SK-N-SH (cell line): Measurements from ENCODE around the gene PILRB. TPM values are rescaled to one million over a fixed set of nuclear protein-coding genes. Genes with fewer than 3 reads are reported as not detected.

Source experiments
- CTCF ChIA-PET: fragments of 300-600, 350-600 bp; formaldehyde crosslinking; extraction: SDS; loops from one replicate; lab custom pipeline; 2021; lab: Yijun Ruan, JAX
- POLR2A ChIA-PET: fragments of 350-600 bp; sonication (Branson Sonifier 250); formaldehyde crosslinking; extraction: SDS; loops from one replicate; lab custom pipeline; 2020; ENCODE audit warnings: antibody characterized with exemption, inconsistent platforms; lab: Yijun Ruan, JAX
- DNase-seq: peaks from one replicate; pipeline ENCODE4 v3.0.0; 2012
- H2AFZ ChIP-seq: fragments of 200-600 bp; sonication (generic); 2 replicates; pipeline ENCODE4 v1.8.1; 2016; ENCODE audit warnings: antibody characterized with exemption, mild to moderate bottlenecking, low read depth
- H3F3A ChIP-seq: fragments of 200-600 bp; sonication (generic); replicated peaks from 2 replicates; pipeline ENCODE3; 2016; ENCODE audit warnings: antibody characterized with exemption, mild to moderate bottlenecking; ENCODE audit not compliant: insufficient read depth
- H3K27ac ChIP-seq, 2 experiments: fragments of 200-500 bp in 1 of 2; fragments of 200-600 bp in 1 of 2; sonication (Bioruptor generic) in 1 of 2; sonication (generic), shearing (Covaris generic) in 1 of 2; 2 replicates each; pipeline versions ENCODE4 v1.5.1 to v1.6.1; 2014 to 2016; ENCODE audit warnings: low read depth in 2 of 2, inconsistent platforms in 1 of 2, low read length in 1 of 2, mild to moderate bottlenecking in 1 of 2, mixed read lengths in 1 of 2
- H3K27me3 ChIP-seq: fragments of 200-600 bp; sonication (generic), shearing (Covaris generic); 2 replicates; pipeline ENCODE4 v1.6.1; 2016; ENCODE audit warnings: mixed run types; ENCODE audit not compliant: insufficient read depth
- H3K36me3 ChIP-seq, 2 experiments: fragments of 200-500 bp in 1 of 2; fragments of 200-600 bp in 1 of 2; sonication (Bioruptor generic) in 1 of 2; sonication (generic) in 1 of 2; replicated peaks in 1 of 2; 2 replicates each; pipeline versions ENCODE3 to v1.5.1; 2014 to 2016; ENCODE audit warnings: low read length in 1 of 2, mild to moderate bottlenecking in 1 of 2; ENCODE audit not compliant: insufficient read depth in 2 of 2, control insufficient read depth in 1 of 2
- H3K4me1 ChIP-seq, 2 experiments: fragments of 200-500 bp in 1 of 2; fragments of 200-600 bp in 1 of 2; sonication (Bioruptor generic) in 1 of 2; sonication (generic), shearing (Covaris generic) in 1 of 2; 2 replicates each; pipeline versions ENCODE4 v1.5.1 to v1.6.1; 2014 to 2016; ENCODE audit warnings: low read depth in 1 of 2, low read length in 1 of 2, mixed run types in 1 of 2; ENCODE audit not compliant: insufficient read depth in 2 of 2, control insufficient read depth in 1 of 2
- H3K4me2 ChIP-seq: fragments of 200-600 bp; sonication (generic), shearing (Covaris generic); 2 replicates; pipeline ENCODE4 v1.6.1; 2017; ENCODE audit warnings: mixed run types
- H3K4me3 ChIP-seq, 2 experiments: fragments of 200-500 bp in 1 of 2; fragments of 200-600 bp in 1 of 2; sonication (Bioruptor generic) in 1 of 2; sonication (generic), shearing (Covaris generic) in 1 of 2; 2 replicates each; pipeline versions ENCODE4 v1.5.1 to v1.8.1; 2014 to 2016; ENCODE audit warnings: low read depth in 2 of 2, inconsistent platforms in 1 of 2, low read length in 1 of 2, mild to moderate bottlenecking in 1 of 2, mixed read lengths in 1 of 2, moderate library complexity in 1 of 2
- H3K79me2 ChIP-seq: fragments of 200-600 bp; sonication (generic); 2 replicates; pipeline ENCODE4 v1.8.1; 2017; ENCODE audit warnings: mild to moderate bottlenecking; ENCODE audit not compliant: insufficient read depth
- H3K9ac ChIP-seq: fragments of 200-600 bp; sonication (generic); 2 replicates; pipeline ENCODE4 v1.6.1; 2017; ENCODE audit warnings: mixed run types
- H3K9me2 ChIP-seq: fragments of 200-600 bp; sonication (generic); 2 replicates; pipeline ENCODE4 v1.6.1; 2017; ENCODE audit warnings: mixed run types
- H3K9me3 ChIP-seq: fragments of 200-600 bp; sonication (generic); 2 replicates; pipeline ENCODE4 v1.6.1; 2017; ENCODE audit warnings: mixed run types, mild to moderate bottlenecking, moderate library complexity
- H4K20me1 ChIP-seq: fragments of 200-600 bp; sonication (generic); 2 replicates; pipeline ENCODE4 v1.6.1; 2017; ENCODE audit warnings: mild to moderate bottlenecking, mixed run types; ENCODE audit not compliant: insufficient read depth
- CHD2 ChIP-seq: fragments of 150-350 bp; IDR thresholded peaks from 2 replicates; pipeline ENCODE4 v1.6.1; 2018; ENCODE audit warnings: low read length; ENCODE audit not compliant: partially characterized antibody
- ELF1 ChIP-seq: IDR thresholded peaks from 2 replicates; pipeline ENCODE4 v1.4.0; 2012
- EP300 ChIP-seq, 2 experiments: IDR thresholded peaks; 2 replicates each; pipeline versions ENCODE4 v1.4.0 to v1.6.1; 2012; ENCODE audit warnings: borderline replicate concordance in 1 of 2, low read depth in 1 of 2, low read length in 1 of 2
- EZH2phosphoT487 ChIP-seq: fragments of 200-600 bp; sonication (generic); IDR thresholded peaks from 2 replicates; pipeline ENCODE4 v1.6.1; 2017; ENCODE audit warnings: low read depth, mixed run types, mild to moderate bottlenecking, antibody characterized with exemption, moderate library complexity, borderline replicate concordance
- FOSL2 ChIP-seq: IDR thresholded peaks from 2 replicates; pipeline ENCODE4 v1.4.0; 2012; ENCODE audit warnings: low read depth, mild to moderate bottlenecking, moderate library complexity, borderline replicate concordance
- FOXM1 ChIP-seq: IDR thresholded peaks from 2 replicates; pipeline ENCODE4 v1.4.0; 2012; ENCODE audit warnings: low read depth, mild to moderate bottlenecking
- JUND ChIP-seq: IDR thresholded peaks from 2 replicates; pipeline ENCODE4 v1.4.0; 2012
- MEF2A ChIP-seq: IDR thresholded peaks from 2 replicates; pipeline ENCODE4 v1.4.0; 2012; ENCODE audit warnings: low read depth, borderline replicate concordance
- MXI1 ChIP-seq: IDR thresholded peaks from 2 replicates; pipeline ENCODE4 v1.6.1; 2012; ENCODE audit warnings: mild to moderate bottlenecking, low read depth, low read length, improper control_type of control experiment
- NRF1 ChIP-seq: IDR thresholded peaks from 2 replicates; pipeline ENCODE4 v1.6.1; 2012; ENCODE audit warnings: low read depth, mild to moderate bottlenecking, low read length
- POLR2AphosphoS5 ChIP-seq: IDR thresholded peaks from 2 replicates; pipeline ENCODE4 v1.6.1; 2012; ENCODE audit warnings: low read depth, low read length
- RAD21 ChIP-seq: IDR thresholded peaks from 2 replicates; pipeline ENCODE4 v1.6.1; 2012; ENCODE audit warnings: mild to moderate bottlenecking, low read length
- RCOR1 ChIP-seq: fragments of 150-350 bp; IDR thresholded peaks from 2 replicates; pipeline ENCODE4 v1.6.1; 2017; ENCODE audit warnings: antibody characterized with exemption, low read length
- RXRA ChIP-seq: IDR thresholded peaks from 2 replicates; pipeline ENCODE4 v1.4.0; 2012; ENCODE audit warnings: low read depth, mild to moderate bottlenecking, borderline replicate concordance
- SIN3A ChIP-seq: IDR thresholded peaks from 2 replicates; pipeline ENCODE4 v1.6.1; 2012; ENCODE audit warnings: low read depth, mild to moderate bottlenecking, low read length, moderate library complexity, borderline replicate concordance
- SMC3 ChIP-seq: IDR thresholded peaks from 2 replicates; pipeline ENCODE4 v1.6.1; 2012; ENCODE audit warnings: low read depth, low read length, improper control_type of control experiment
- TAF1 ChIP-seq: IDR thresholded peaks from 2 replicates; pipeline ENCODE4 v1.6.1; 2012; ENCODE audit warnings: low read depth, mild to moderate bottlenecking, low read length, moderate library complexity, borderline replicate concordance
- TCF12 ChIP-seq: IDR thresholded peaks from 2 replicates; pipeline ENCODE4 v1.4.0; 2012
- TEAD4 ChIP-seq: IDR thresholded peaks from 2 replicates; pipeline ENCODE4 v1.4.0; 2012; ENCODE audit warnings: mild to moderate bottlenecking, borderline replicate concordance; ENCODE audit not compliant: insufficient read depth
- WGBS: methylation state at CpG from one replicate; pipeline ENCODE4 v1.1.6; 2017; ENCODE audit warnings: low lambda C conversion rate; 5-methylcytosine and 5-hydroxymethylcytosine counted together
- polyA plus RNA-seq, 3 experiments: library from polyadenylated mRNA; depleted of rRNA; stranded (reverse); fragments of >200 nt; gene quantifications; 2 replicates each; pipeline ENCODE4 v1.2.3, GENCODE V29; 2012
- TF ChIP-seq, protein P1 (sequence below): IDR thresholded peaks from 2 replicates; pipeline ENCODE4 v1.4.0; 2012; ENCODE audit warnings: low read depth, borderline replicate concordance
- TF ChIP-seq, protein P2 (sequence below): IDR thresholded peaks from 2 replicates; pipeline ENCODE4 v1.4.0; 2012; ENCODE audit warnings: low read depth
- TF ChIP-seq, protein P3 (sequence below): IDR thresholded peaks from 2 replicates; pipeline ENCODE4 v1.6.1; 2012; ENCODE audit warnings: mild to moderate bottlenecking, low read depth, low read length, moderate library complexity
- TF ChIP-seq, protein P4 (sequence below): fragments of 150-350 bp; IDR thresholded peaks from 2 replicates; pipeline ENCODE4 v1.6.1; 2017; ENCODE audit warnings: antibody characterized with exemption, low read length, low read depth, borderline replicate concordance

Gene PILRB
- polyA plus RNA-seq, 1 of the 3 experiments (the other 2 are of a cell fraction), result 55.4 TPM

DNA sequence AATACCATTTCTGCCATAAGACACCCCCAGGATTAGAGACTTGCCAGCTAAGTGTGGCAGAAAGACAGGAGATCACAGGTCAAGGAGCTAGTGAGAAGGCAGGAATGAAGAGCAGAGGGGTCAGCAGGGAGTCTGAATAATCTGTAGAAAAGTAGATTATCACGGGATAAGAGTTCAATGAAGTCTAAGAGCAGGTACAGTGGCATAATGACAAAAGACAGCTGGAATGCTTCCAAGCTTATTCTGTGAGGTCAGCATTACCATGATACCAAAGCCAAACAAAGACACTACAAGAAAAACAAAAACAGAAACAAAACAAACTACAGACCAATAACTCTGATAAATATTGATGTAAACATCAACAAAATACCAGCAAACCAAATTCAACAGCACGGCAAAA lies 36.2 kb downstream of the PILRB start:
- Histone ChIP-seq H3K27ac (no peak overlapping the region), H4K20me1 (no peaks in the 10 kb centered on the region), H3K4me2 (no peak overlapping the region), H3K9me3 (no peaks in the 10 kb centered on the region), H3K79me2 (no peaks in the 10 kb centered on the region), H3K4me3 (no peak overlapping the region), H3K36me3 (no peaks in the 10 kb centered on the region), H3K9me2 (no peaks in the 10 kb centered on the region), H2AFZ (no peak overlapping the region), H3F3A (no peaks in the 10 kb centered on the region), H3K27me3 (no peaks in the 10 kb centered on the region; the same call in 1 of the 2 replicates), H3K9ac (no peak overlapping the region), H3K4me1 (peaks cover 0 to 3% of the 10 kb centered on the region in 2 experiments; a peak in 1 of 4 replicates)
- POLR2A ChIA-PET, result interaction anchor here (1.0 kb wide), 1 partner anchor 25 kb away, joined by 3 read pairs; no protein-coding TSS in a partner anchor
- no peak for DNase-seq
- WGBS, result 74% methylated on average over 2 of the region's 2 CpGs
- TF ChIP-seq MEF2A, result no peak
- no peak for TF ChIP-seq RXRA
- TF ChIP-seq, protein P1, sequence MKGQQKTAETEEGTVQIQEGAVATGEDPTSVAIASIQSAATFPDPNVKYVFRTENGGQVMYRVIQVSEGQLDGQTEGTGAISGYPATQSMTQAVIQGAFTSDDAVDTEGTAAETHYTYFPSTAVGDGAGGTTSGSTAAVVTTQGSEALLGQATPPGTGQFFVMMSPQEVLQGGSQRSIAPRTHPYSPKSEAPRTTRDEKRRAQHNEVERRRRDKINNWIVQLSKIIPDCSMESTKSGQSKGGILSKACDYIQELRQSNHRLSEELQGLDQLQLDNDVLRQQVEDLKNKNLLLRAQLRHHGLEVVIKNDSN, result no peak
- no peak for TF ChIP-seq TEAD4
- TF ChIP-seq TCF12, result no peak
- no peak for TF ChIP-seq FOSL2
- no peak for TF ChIP-seq SIN3A
- CTCF ChIA-PET, result interaction anchor here (1.0 to 3.1 kb wide), 4 partner anchors 9 to 57 kb away, joined by 4 to 24 read pairs (median 4); partner anchors contain the start of gene ZCWPW1

DNA sequence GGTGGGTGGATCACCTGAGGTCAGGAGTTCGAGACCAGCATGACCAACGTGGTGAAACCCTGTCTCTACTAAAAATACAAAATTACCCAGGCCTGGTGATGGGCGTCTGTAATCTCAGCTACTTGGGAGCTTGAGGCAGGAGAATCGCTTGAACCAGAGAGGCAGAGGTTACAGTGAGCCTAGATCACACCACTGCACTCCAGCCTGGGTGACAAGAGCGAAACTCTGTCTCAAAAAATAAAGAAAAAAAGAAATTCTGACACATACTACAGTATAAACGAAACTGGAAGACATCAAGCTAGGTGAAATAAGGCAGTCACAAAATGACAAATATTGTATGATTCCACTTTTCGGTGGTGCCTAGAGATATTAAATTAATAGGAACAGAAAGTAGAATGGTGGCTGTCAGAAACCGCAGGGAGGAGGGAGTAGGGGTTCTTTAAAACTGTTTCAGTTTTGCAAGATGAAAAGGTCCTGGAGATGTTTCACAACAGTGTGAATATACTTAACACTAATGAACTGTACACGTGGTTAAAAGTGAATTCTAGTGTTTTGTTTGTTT lies 38.6 kb downstream of the PILRB start:
- no peak for TF ChIP-seq RXRA
- TF ChIP-seq POLR2AphosphoS5, result no peak
- TF ChIP-seq TEAD4, result no peak
- TF ChIP-seq TAF1, result no peak
- no peak for TF ChIP-seq CHD2
- TF ChIP-seq MXI1, result no peak
- TF ChIP-seq, protein P2, sequence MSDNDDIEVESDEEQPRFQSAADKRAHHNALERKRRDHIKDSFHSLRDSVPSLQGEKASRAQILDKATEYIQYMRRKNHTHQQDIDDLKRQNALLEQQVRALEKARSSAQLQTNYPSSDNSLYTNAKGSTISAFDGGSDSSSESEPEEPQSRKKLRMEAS, result no peak
- no peak for TF ChIP-seq NRF1
- no peak for TF ChIP-seq FOSL2
- no peak for TF ChIP-seq RCOR1
- TF ChIP-seq JUND, result no peak
- TF ChIP-seq FOXM1, result no peak
- TF ChIP-seq, protein P3, sequence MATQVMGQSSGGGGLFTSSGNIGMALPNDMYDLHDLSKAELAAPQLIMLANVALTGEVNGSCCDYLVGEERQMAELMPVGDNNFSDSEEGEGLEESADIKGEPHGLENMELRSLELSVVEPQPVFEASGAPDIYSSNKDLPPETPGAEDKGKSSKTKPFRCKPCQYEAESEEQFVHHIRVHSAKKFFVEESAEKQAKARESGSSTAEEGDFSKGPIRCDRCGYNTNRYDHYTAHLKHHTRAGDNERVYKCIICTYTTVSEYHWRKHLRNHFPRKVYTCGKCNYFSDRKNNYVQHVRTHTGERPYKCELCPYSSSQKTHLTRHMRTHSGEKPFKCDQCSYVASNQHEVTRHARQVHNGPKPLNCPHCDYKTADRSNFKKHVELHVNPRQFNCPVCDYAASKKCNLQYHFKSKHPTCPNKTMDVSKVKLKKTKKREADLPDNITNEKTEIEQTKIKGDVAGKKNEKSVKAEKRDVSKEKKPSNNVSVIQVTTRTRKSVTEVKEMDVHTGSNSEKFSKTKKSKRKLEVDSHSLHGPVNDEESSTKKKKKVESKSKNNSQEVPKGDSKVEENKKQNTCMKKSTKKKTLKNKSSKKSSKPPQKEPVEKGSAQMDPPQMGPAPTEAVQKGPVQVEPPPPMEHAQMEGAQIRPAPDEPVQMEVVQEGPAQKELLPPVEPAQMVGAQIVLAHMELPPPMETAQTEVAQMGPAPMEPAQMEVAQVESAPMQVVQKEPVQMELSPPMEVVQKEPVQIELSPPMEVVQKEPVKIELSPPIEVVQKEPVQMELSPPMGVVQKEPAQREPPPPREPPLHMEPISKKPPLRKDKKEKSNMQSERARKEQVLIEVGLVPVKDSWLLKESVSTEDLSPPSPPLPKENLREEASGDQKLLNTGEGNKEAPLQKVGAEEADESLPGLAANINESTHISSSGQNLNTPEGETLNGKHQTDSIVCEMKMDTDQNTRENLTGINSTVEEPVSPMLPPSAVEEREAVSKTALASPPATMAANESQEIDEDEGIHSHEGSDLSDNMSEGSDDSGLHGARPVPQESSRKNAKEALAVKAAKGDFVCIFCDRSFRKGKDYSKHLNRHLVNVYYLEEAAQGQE, result no peak
- TF ChIP-seq SIN3A, result no peak
- TF ChIP-seq ELF1, result no peak
- TF ChIP-seq SMC3, result no peak
- TF ChIP-seq, protein P4, sequence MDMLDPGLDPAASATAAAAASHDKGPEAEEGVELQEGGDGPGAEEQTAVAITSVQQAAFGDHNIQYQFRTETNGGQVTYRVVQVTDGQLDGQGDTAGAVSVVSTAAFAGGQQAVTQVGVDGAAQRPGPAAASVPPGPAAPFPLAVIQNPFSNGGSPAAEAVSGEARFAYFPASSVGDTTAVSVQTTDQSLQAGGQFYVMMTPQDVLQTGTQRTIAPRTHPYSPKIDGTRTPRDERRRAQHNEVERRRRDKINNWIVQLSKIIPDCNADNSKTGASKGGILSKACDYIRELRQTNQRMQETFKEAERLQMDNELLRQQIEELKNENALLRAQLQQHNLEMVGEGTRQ, result no peak
- TF ChIP-seq RAD21, result no peak
- TF ChIP-seq EZH2phosphoT487, result no peak
- no peak for TF ChIP-seq EP300 (IDR thresholded peaks at IDR 0.05; ENCODE audit: borderline replicate concordance in 1 of 2, low read depth in 1 of 2, low read length in 1 of 2)
- Histone ChIP-seq H3K27ac (no peak overlapping the region), H3K4me3 (no peak overlapping the region), H3K36me3 (no peaks in the 10 kb centered on the region), H3K4me1 (no peaks in the 10 kb centered on the region), H2AFZ (no peak overlapping the region), H3K9ac (no peak overlapping the region), H3F3A (no peaks in the 10 kb centered on the region), H3K79me2 (no peaks in the 10 kb centered on the region), H3K9me2 (no peaks in the 10 kb centered on the region), H3K9me3 (no peaks in the 10 kb centered on the region), H3K4me2 (no peak overlapping the region), H4K20me1 (no peaks in the 10 kb centered on the region), H3K27me3 (no peaks in the 10 kb centered on the region; the same call in 1 of the 2 replicates)
- DNase-seq, result no peak
- ChIA-PET CTCF (interaction anchor here (0.6 to 3.9 kb wide), 3 partner anchors 11 to 163 kb away, joined by 3 to 33 read pairs (median 3); no protein-coding TSS in a partner anchor), POLR2A (no interaction called here)
- whole genome bisulfite sequencing, result 62% methylated on average over 9 of the region's 9 CpGs
